Coronary artery (tissue), 2 donors: ENCODE measurements around the gene SMIM29.

Experiments
- DNase-seq: peaks from one replicate; pipeline ENCODE4 v3.0.0-alpha.2; 2017; ENCODE audit warnings: low spot score
- H3K27ac ChIP-seq, 2 donors: fragments of 200-600 bp; sonication (generic); one replicate each; pipeline ENCODE4 v1.5.1; 2016 to 2019
- H3K4me3 ChIP-seq: fragments of 200-600 bp; sonication (generic); 2 replicates; pipeline ENCODE4 v1.5.1; 2016; ENCODE audit warnings: mild to moderate bottlenecking, moderate library complexity
- CTCF ChIP-seq: fragments of 200-600 bp; sonication (generic); IDR thresholded peaks from one replicate; pipeline ENCODE4 v1.5.1; 2019; ENCODE audit warnings: antibody characterized with exemption

SMIM29 gene

GRCh38 chr6:34233867-34234266 is 14.9 kb downstream of the SMIM29 start:
- DNase-seq = no peak
- H3K4me3 ChIP-seq = no peak overlapping the region
- TF ChIP-seq CTCF = no peak
- no peak overlapping the region for H3K27ac ChIP-seq

- TF ChIP-seq CTCF = no peak
- Histone ChIP-seq H3K4me3 (no peak overlapping the region), H3K27ac (no peak overlapping the region)
- DNase-seq = no peak
These were observed 15.9 kb downstream of the SMIM29 start for GRCh38 chr6:34232901-34233300.

- Histone ChIP-seq H3K27ac (no peak overlapping the region), H3K4me3 (no peak overlapping the region)
- no peak for DNase-seq
- no peak for TF ChIP-seq CTCF
These were observed 17.1 kb downstream of the SMIM29 start for GRCh38 chr6:34231566-34232336.

- no peak overlapping the region for H3K4me3 ChIP-seq
- DNase-seq = no peak
- no peak overlapping the region for H3K27ac ChIP-seq
- no peak for TF ChIP-seq CTCF
These were observed 18.0 kb downstream of the SMIM29 start for GRCh38 chr6:34230653-34231371.

- no peak overlapping the region for H3K27ac ChIP-seq
- no peak for TF ChIP-seq CTCF
- H3K4me3 ChIP-seq = no peak overlapping the region
- DNase-seq = no peak
These were observed 18.9 kb downstream of the SMIM29 start for GRCh38 chr6:34229877-34230276.

GRCh38 chr6:34227761-34228421 is 20.9 kb downstream of the SMIM29 start:
- TF ChIP-seq CTCF = no peak
- H3K27ac ChIP-seq = no peak overlapping the region
- no peak overlapping the region for H3K4me3 ChIP-seq
- no peak for DNase-seq
